Mesenchymal stem cell (in vitro differentiated cells and primary cell): Measurements from ENCODE around the gene P2RX7.
A peak's percentile ranks its signal among the peaks of the same experiment; 100 is the strongest.

Source experiments
- DNase-seq: peaks from one replicate; pipeline ENCODE4 v3.0.0-alpha.2; 2013
- H2AFZ ChIP-seq: one replicate; pipeline ENCODE4 v1.6.1; 2013; ENCODE audit warnings: low read depth, mild to moderate bottlenecking, control low read depth, inconsistent platforms, low read length, moderate library complexity
- H2AK5ac ChIP-seq: 2 replicates; pipeline ENCODE4 v1.6.1; 2013; ENCODE audit warnings: low read length, moderate library complexity, mild to moderate bottlenecking, inconsistent platforms; ENCODE audit not compliant: severe bottlenecking
- H2BK120ac ChIP-seq: one replicate; pipeline ENCODE4 v1.6.1; 2013; ENCODE audit warnings: low read depth, mild to moderate bottlenecking, inconsistent platforms, low read length, moderate library complexity
- H2BK12ac ChIP-seq, 2 experiments: one replicate each; pipeline ENCODE4 v1.6.1; 2013; ENCODE audit warnings: inconsistent platforms in 2 of 2, low read length in 2 of 2, mild to moderate bottlenecking in 2 of 2, moderate library complexity in 2 of 2, control low read depth in 1 of 2
- H2BK15ac ChIP-seq: one replicate; pipeline ENCODE4 v1.6.1; 2013; ENCODE audit warnings: mild to moderate bottlenecking, low read depth, inconsistent platforms; ENCODE audit not compliant: poor library complexity, severe bottlenecking
- H2BK5ac ChIP-seq: 2 replicates; pipeline ENCODE4 v1.6.1; 2013; ENCODE audit warnings: low read depth, mild to moderate bottlenecking, low read length, control low read depth, inconsistent platforms; ENCODE audit not compliant: poor library complexity, severe bottlenecking
- H3K14ac ChIP-seq, 2 experiments: one replicate each; pipeline ENCODE4 v1.6.1; 2013; ENCODE audit warnings: inconsistent platforms in 2 of 2, low read length in 2 of 2, control low read depth in 1 of 2, mild to moderate bottlenecking in 1 of 2, moderate library complexity in 1 of 2
- H3K18ac ChIP-seq, 2 experiments: one replicate each; pipeline ENCODE4 v1.6.1; 2013; ENCODE audit warnings: inconsistent platforms in 2 of 2, low read length in 2 of 2, control low read depth in 1 of 2, low read depth in 1 of 2, mild to moderate bottlenecking in 1 of 2
- H3K23ac ChIP-seq, 2 experiments: one replicate each; pipeline ENCODE4 v1.6.1; 2013; ENCODE audit warnings: inconsistent platforms in 2 of 2, low read length in 2 of 2, mild to moderate bottlenecking in 2 of 2, moderate library complexity in 2 of 2, control low read depth in 1 of 2
- H3K27ac ChIP-seq: 2 replicates; pipeline ENCODE4 v1.5.1; 2013; ENCODE audit warnings: mild to moderate bottlenecking, moderate library complexity, low read length, control low read depth, inconsistent platforms; ENCODE audit not compliant: poor library complexity, severe bottlenecking
- H3K27me3 ChIP-seq, 2 experiments: 2 replicates each; pipeline versions ENCODE4 v1.6.1 to v1.7.0; 2013; ENCODE audit warnings: low read length in 2 of 2, mild to moderate bottlenecking in 2 of 2, moderate library complexity in 2 of 2, control low read depth in 1 of 2, inconsistent platforms in 1 of 2; ENCODE audit not compliant: control insufficient read depth in 1 of 2, insufficient read depth in 1 of 2
- H3K36me3 ChIP-seq, 2 experiments: 2 replicates each; pipeline versions ENCODE4 v1.6.1 to v1.7.0; 2013; ENCODE audit warnings: low read length in 2 of 2, control low read depth in 1 of 2, inconsistent platforms in 1 of 2, low read depth in 1 of 2, mild to moderate bottlenecking in 1 of 2; ENCODE audit not compliant: insufficient read depth in 2 of 2, control insufficient read depth in 1 of 2
- H3K4ac ChIP-seq, 2 experiments: one replicate each; pipeline ENCODE4 v1.6.1; 2013; ENCODE audit warnings: inconsistent platforms in 2 of 2, low read length in 2 of 2, mild to moderate bottlenecking in 2 of 2, moderate library complexity in 2 of 2, control low read depth in 1 of 2, low read depth in 1 of 2
- H3K4me1 ChIP-seq: 2 replicates; pipeline ENCODE4 v1.6.1; 2013; ENCODE audit warnings: low read depth, low read length, control low read depth; ENCODE audit not compliant: control insufficient read depth, insufficient read depth
- H3K4me2 ChIP-seq: 2 replicates; pipeline ENCODE4 v1.6.1; 2013; ENCODE audit warnings: low read length, mild to moderate bottlenecking, inconsistent platforms; ENCODE audit not compliant: poor library complexity, severe bottlenecking
- H3K4me3 ChIP-seq, 2 experiments: 2 replicates each; pipeline versions ENCODE4 v1.5.1 to v1.7.0; 2013; ENCODE audit warnings: low read length in 2 of 2, mild to moderate bottlenecking in 2 of 2, control low read depth in 1 of 2, low read depth in 1 of 2; ENCODE audit not compliant: insufficient read depth in 1 of 2
- H3K79me1 ChIP-seq: replicated peaks from 2 replicates; pipeline ENCODE4 v1.6.1; 2013; ENCODE audit warnings: mild to moderate bottlenecking, control low read depth, low read length, inconsistent platforms; ENCODE audit not compliant: poor library complexity, severe bottlenecking
- H3K9ac ChIP-seq: 2 replicates; pipeline ENCODE4 v1.7.0; 2013; ENCODE audit warnings: mild to moderate bottlenecking, low read length, moderate library complexity
- H3K9me3 ChIP-seq: 2 replicates; pipeline ENCODE4 v1.7.0; 2013; ENCODE audit warnings: mild to moderate bottlenecking, low read length; ENCODE audit not compliant: control insufficient read depth
- H4K8ac ChIP-seq: one replicate; pipeline ENCODE4 v1.6.1; 2013; ENCODE audit warnings: inconsistent platforms, mild to moderate bottlenecking, low read length, moderate library complexity
- H4K91ac ChIP-seq: one replicate; pipeline ENCODE4 v1.6.1; 2013; ENCODE audit warnings: mild to moderate bottlenecking, low read length, inconsistent platforms
- WGBS: methylation state at CpG from one replicate; pipeline ENCODE4 v1.1.7; 2013; ENCODE audit warnings: mixed read lengths; 5-methylcytosine and 5-hydroxymethylcytosine counted together

The P2RX7 gene

GRCh38 chr12:121120989-121121755, 11.5 kb upstream of the P2RX7 start:
- Histone ChIP-seq H2BK120ac (no peak overlapping the region), H2AFZ (no peak overlapping the region)
- 87% methylated on average over 6 of the region's 8 CpGs for WGBS

GRCh38 chr12:121121805-121122204, 10.9 kb upstream of the P2RX7 start:
- no peak overlapping the region for H2BK5ac ChIP-seq
- H4K91ac ChIP-seq: no peak overlapping the region
- H3K4me1 ChIP-seq: peaks cover 4% of the 10 kb centered on the region
- no peak overlapping the region for H3K27ac ChIP-seq
- H3K18ac ChIP-seq: no peak overlapping the region
- no peak overlapping the region for H2AK5ac ChIP-seq
- no peak overlapping the region for H4K8ac ChIP-seq
- H3K4me2 ChIP-seq: no peak overlapping the region
- no peak overlapping the region for H3K9ac ChIP-seq
- H3K4me3 ChIP-seq: no peak overlapping the region
- H3K27me3 ChIP-seq: peaks cover 16 to 46% of the 10 kb centered on the region in 2 experiments
- no peaks in the 10 kb centered on the region for H3K9me3 ChIP-seq
- no peak overlapping the region for H3K14ac ChIP-seq
- 80% methylated on average over 4 of the region's 4 CpGs for whole genome bisulfite sequencing
- no peaks in the 10 kb centered on the region for H3K79me1 ChIP-seq
- H2BK12ac ChIP-seq: no peak overlapping the region
- H3K23ac ChIP-seq: no peak overlapping the region
- no peak overlapping the region for H3K4ac ChIP-seq
- DNase-seq: no peak
- H2AFZ ChIP-seq: no peak overlapping the region
- no peaks in the 10 kb centered on the region for H3K36me3 ChIP-seq
- H2BK15ac ChIP-seq: no peak overlapping the region
- no peak overlapping the region for H2BK120ac ChIP-seq

More at GRCh38 chr12:121120989-121121755, 11.5 kb upstream of the P2RX7 start:
- Histone ChIP-seq H3K23ac (no peak overlapping the region), H2BK15ac (no peak overlapping the region), H4K91ac (no peak overlapping the region), H2BK5ac (no peak overlapping the region), H3K4me2 (no peak overlapping the region), H3K9ac (no peak overlapping the region), H3K36me3 (no peaks in the 10 kb centered on the region), H2AK5ac (no peak overlapping the region), H3K27ac (no peak overlapping the region), H3K4ac (no peak overlapping the region), H3K18ac (no peak overlapping the region), H3K4me3 (no peak overlapping the region), H4K8ac (no peak overlapping the region), H3K9me3 (no peaks in the 10 kb centered on the region), H3K14ac (no peak overlapping the region), H2BK12ac (no peak overlapping the region), H3K79me1 (no peaks in the 10 kb centered on the region), H3K4me1 (peaks cover 4% of the 10 kb centered on the region), H3K27me3 (peaks cover 16 to 40% of the 10 kb centered on the region in 2 experiments)
- DNase-seq: no peak

DNA sequence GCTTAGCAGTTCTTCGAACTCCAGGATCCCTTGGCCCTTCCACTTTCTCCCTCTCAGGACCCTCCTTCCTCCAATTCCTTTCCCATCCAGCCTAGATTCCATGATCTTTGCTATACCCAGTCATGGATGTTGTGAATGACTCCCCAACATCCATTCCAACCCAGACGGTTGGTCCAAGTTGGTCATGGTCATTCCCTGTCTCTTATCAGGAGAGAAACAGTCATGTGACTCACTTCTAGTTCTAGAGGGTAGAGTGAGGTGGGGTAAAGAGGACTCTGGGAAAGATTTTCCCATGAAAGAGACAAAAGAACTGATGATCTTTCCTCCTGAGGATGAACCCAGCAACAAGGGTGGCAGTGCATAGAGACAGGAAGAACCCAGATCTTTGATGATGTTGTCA, 9.2 kb upstream of the P2RX7 start:
- H2BK5ac ChIP-seq: no peak overlapping the region
- no peak overlapping the region for H2BK12ac ChIP-seq
- no peaks in the 10 kb centered on the region for H3K36me3 ChIP-seq
- H2AFZ ChIP-seq: no peak overlapping the region
- no peak overlapping the region for H2BK120ac ChIP-seq
- no peak overlapping the region for H3K9ac ChIP-seq
- no peak for DNase-seq
- no peak overlapping the region for H3K18ac ChIP-seq
- no peak overlapping the region for H3K4ac ChIP-seq
- no peak overlapping the region for H3K23ac ChIP-seq
- H3K14ac ChIP-seq: no peak overlapping the region
- H4K91ac ChIP-seq: no peak overlapping the region
- H2BK15ac ChIP-seq: no peak overlapping the region
- H3K9me3 ChIP-seq: no peaks in the 10 kb centered on the region
- WGBS: 86% methylated on average over 1 of the region's 2 CpGs
- peaks cover 4% of the 10 kb centered on the region for H3K4me1 ChIP-seq
- H3K4me3 ChIP-seq: no peak overlapping the region
- no peak overlapping the region for H3K4me2 ChIP-seq
- H3K27ac ChIP-seq: no peak overlapping the region
- no peak overlapping the region for H4K8ac ChIP-seq
- H3K79me1 ChIP-seq: no peaks in the 10 kb centered on the region
- H2AK5ac ChIP-seq: no peak overlapping the region
- peaks cover 14 to 52% of the 10 kb centered on the region in 2 experiments for H3K27me3 ChIP-seq

DNA sequence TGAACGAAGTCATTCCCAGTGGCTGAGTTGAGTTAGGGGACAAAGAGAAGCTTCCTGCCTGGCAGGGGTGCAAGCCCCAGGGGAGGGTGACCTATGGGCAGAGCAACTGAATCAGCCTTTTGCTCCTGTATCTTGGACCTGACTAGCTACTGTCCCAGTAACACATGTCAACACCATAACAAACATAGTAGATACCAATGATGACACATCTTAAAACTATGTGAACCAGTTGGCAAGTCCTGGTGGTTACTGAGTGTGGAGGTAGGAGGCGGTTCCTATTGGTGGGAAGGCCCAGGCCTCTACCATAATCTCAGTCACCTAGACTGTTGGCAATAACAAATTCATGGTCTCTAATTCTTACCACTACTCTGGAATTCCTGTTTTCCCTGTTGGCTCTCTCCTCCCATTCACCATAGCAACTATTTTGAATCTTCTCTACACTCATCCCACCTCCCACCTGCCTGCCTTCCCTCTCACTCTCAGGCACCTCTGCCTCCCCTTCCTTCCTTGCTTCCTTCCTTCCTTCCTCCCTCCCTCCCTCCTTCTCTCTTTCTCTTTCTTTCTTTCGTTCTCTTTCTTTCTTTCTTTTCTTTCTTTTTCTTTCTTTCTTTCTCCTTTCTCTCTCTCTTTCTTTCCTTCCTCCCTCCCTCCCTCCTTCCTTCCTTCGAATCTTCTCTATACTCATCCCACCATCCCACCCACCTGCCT, 8.1 kb upstream of the P2RX7 start:
- Histone ChIP-seq H4K8ac (no peak overlapping the region), H2BK120ac (no peak overlapping the region), H3K4ac (no peak overlapping the region), H3K23ac (no peak overlapping the region), H3K4me2 (no peak overlapping the region), H3K9me3 (no peaks in the 10 kb centered on the region), H2BK15ac (no peak overlapping the region), H2BK12ac (no peak overlapping the region), H2BK5ac (no peak overlapping the region), H4K91ac (no peak overlapping the region), H3K18ac (no peak overlapping the region), H3K14ac (no peak overlapping the region), H3K79me1 (no peaks in the 10 kb centered on the region), H3K27me3 (peaks cover 14 to 45% of the 10 kb centered on the region in 2 experiments), H3K4me1 (peaks cover 4% of the 10 kb centered on the region), H2AK5ac (no peak overlapping the region), H3K36me3 (no peaks in the 10 kb centered on the region), H3K4me3 (no peak overlapping the region), H3K9ac (no peak overlapping the region), H2AFZ (no peak overlapping the region), H3K27ac (no peak overlapping the region)
- DNase-seq: peak; percentile 89
- 81% methylated on average over 4 of the region's 4 CpGs for WGBS
